K562 (cell line): ENCODE measurements around the gene HOXD12. TPM values are rescaled to one million over a fixed set of nuclear protein-coding genes. Genes with fewer than 3 reads are reported as not detected.

Experiments
- ATAC-seq: fragments of 200-7000 bp; cut with Tn5 transposase; 3 replicates; pipeline ENCODE4 v1.9.1; 2020; ENCODE audit warnings: moderate library complexity
- BruUV-seq: library from RNA; stranded (reverse); fragments of 400-500 nt; replicated peaks from 2 replicates; lab custom pipeline; 2021; lab: Mats Ljungman, UMichigan
- CTCF ChIA-PET: fragments of 300-600 bp; formaldehyde crosslinking; extraction: SDS; loops from one replicate; lab custom pipeline; 2021; ENCODE audit warnings: low intra/inter-chr PET ratio; lab: Yijun Ruan, JAX
- POLR2A ChIA-PET: fragments of 300-600, 350-650 bp; sonication (Branson Sonifier 250); formaldehyde crosslinking; extraction: SDS; loops from one replicate; lab custom pipeline; 2021; ENCODE audit warnings: antibody characterized with exemption, inconsistent platforms; lab: Yijun Ruan, JAX
- DNase-seq, 4 experiments: peaks; one replicate each; pipeline versions ENCODE4 v3.0.0 to v3.0.0-alpha.2; 2011 to 2018; ENCODE audit warnings: low spot score in 3 of 4, mixed read lengths in 3 of 4; ENCODE audit errors: extremely low read depth in 1 of 4
- FAIRE-seq: peaks from 2 replicates; lab custom pipeline; 2011; peaks lifted over from hg19 to GRCh38; lab: Jason Lieb, UNC
- H2AFZ ChIP-seq: 2 replicates; pipeline ENCODE4 v1.6.0; 2011; ENCODE audit warnings: low read depth, low read length, control low read depth, inconsistent platforms
- H3K27ac ChIP-seq: fragments of 200-600 bp; 3 replicates; pipeline ENCODE4 v1.8.0; 2011; ENCODE audit warnings: low read depth, mild to moderate bottlenecking, control low read depth, inconsistent platforms, low read length, moderate library complexity, mixed read lengths; ENCODE audit errors: extremely low read depth
- H3K27me3 ChIP-seq, 2 experiments: fragments of 300-600 bp in 1 of 2; 2 replicates in 1 of 2; 3 replicates in 1 of 2; pipeline versions ENCODE4 v1.6.0 to v1.8.0; 2011; ENCODE audit warnings: inconsistent platforms in 2 of 2, low read length in 2 of 2, mild to moderate bottlenecking in 1 of 2, mixed read lengths in 1 of 2, moderate library complexity in 1 of 2; ENCODE audit not compliant: control insufficient read depth in 2 of 2, insufficient read depth in 2 of 2
- H3K36me3 ChIP-seq: fragments of 300-600 bp; 3 replicates; pipeline ENCODE4 v1.8.0; 2011; ENCODE audit warnings: mild to moderate bottlenecking, low read length, inconsistent platforms; ENCODE audit not compliant: control insufficient read depth, insufficient read depth
- H3K4me1 ChIP-seq, 2 experiments: fragments of 200-600 bp in 1 of 2; replicated peaks in 1 of 2; 2 replicates in 1 of 2; 3 replicates in 1 of 2; pipeline versions ENCODE4 v1.5.1 to v1.8.0; 2011; ENCODE audit warnings: inconsistent platforms in 2 of 2, low read length in 2 of 2, mild to moderate bottlenecking in 1 of 2, mixed read lengths in 1 of 2, moderate library complexity in 1 of 2; ENCODE audit not compliant: control insufficient read depth in 2 of 2, insufficient read depth in 2 of 2
- H3K4me2 ChIP-seq: 2 replicates; pipeline ENCODE4 v1.6.1; 2011; ENCODE audit warnings: low read length, control low read depth, inconsistent platforms, mixed read lengths; ENCODE audit not compliant: insufficient read depth
- H3K4me3 ChIP-seq: fragments of 200-600 bp; sonication (generic), shearing (Covaris generic); 2 replicates; pipeline ENCODE4 v1.5.1; 2016; ENCODE audit warnings: control low read depth, inconsistent platforms
- H3K79me2 ChIP-seq: fragments of 200-600 bp; 3 replicates; pipeline ENCODE4 v1.8.0; 2011; ENCODE audit warnings: low read length, inconsistent platforms; ENCODE audit not compliant: control insufficient read depth, insufficient read depth
- H3K9ac ChIP-seq, 2 experiments: 2 replicates each; pipeline versions ENCODE4 v1.6.0 to v1.6.1; 2011; ENCODE audit warnings: low read depth in 2 of 2, low read length in 2 of 2, control low read depth in 1 of 2, inconsistent platforms in 1 of 2, mild to moderate bottlenecking in 1 of 2, mixed read lengths in 1 of 2; ENCODE audit not compliant: insufficient read depth in 1 of 2
- H3K9me1 ChIP-seq: one replicate; pipeline ENCODE4 v1.6.0; 2011; ENCODE audit warnings: inconsistent platforms, mild to moderate bottlenecking, low read length, moderate library complexity; ENCODE audit not compliant: control insufficient read depth, insufficient read depth
- H3K9me3 ChIP-seq: replicated peaks from 2 replicates; pipeline ENCODE4 v1.5.1; 2011; ENCODE audit warnings: low read depth, low read length, inconsistent platforms; ENCODE audit not compliant: control insufficient read depth, insufficient read depth
- H4K20me1 ChIP-seq: replicated peaks from 2 replicates; pipeline ENCODE4 v1.6.1; 2011; ENCODE audit warnings: low read length, inconsistent platforms, mixed read lengths; ENCODE audit not compliant: control insufficient read depth, insufficient read depth
- CBFA2T2 ChIP-seq: fragments of 450-650 bp; conservative IDR thresholded peaks from 2 replicates; pipeline ENCODE4 v1.6.1; 2017; ENCODE audit warnings: mild to moderate bottlenecking
- DMBX1 ChIP-seq: fragments of 250-450 bp; sonication (Bioruptor Pico); IDR thresholded peaks from 2 replicates; pipeline ENCODE4 v1.8.0; 2022; ENCODE audit warnings: inconsistent platforms, mild to moderate bottlenecking, moderate library complexity, borderline replicate concordance
- E4F1 ChIP-seq: fragments of 250-450 bp; sonication (Bioruptor Pico); IDR thresholded peaks from 2 replicates; pipeline ENCODE4 v1.5.0; 2021; ENCODE audit warnings: mild to moderate bottlenecking, borderline replicate concordance
- FOS ChIP-seq: IDR thresholded peaks from 3 replicates; pipeline ENCODE4 v1.6.1; 2011; ENCODE audit not compliant: insufficient read length; ENCODE audit errors: extremely low read depth
- HIVEP1 ChIP-seq: fragments of 250-450 bp; sonication (Bioruptor Pico); IDR thresholded peaks from 2 replicates; pipeline ENCODE4 v1.4.0; 2020; ENCODE audit warnings: mild to moderate bottlenecking
- IFI16 ChIP-seq: fragments of 250-450 bp; sonication (Bioruptor Pico); IDR thresholded peaks from 2 replicates; pipeline ENCODE4 v2.1.2; 2022; ENCODE audit warnings: mild to moderate bottlenecking, inconsistent platforms
- JUN ChIP-seq, 2 experiments: sonication (generic) in 1 of 2; formaldehyde crosslinking in 1 of 2; IDR thresholded peaks; 2 replicates each; pipeline versions ENCODE4 v1.6.1 to v1.8.0; 2012 to 2022; ENCODE audit warnings: borderline replicate concordance in 2 of 2, mild to moderate bottlenecking in 2 of 2, improper control_type of control experiment in 1 of 2, low read depth in 1 of 2, low read length in 1 of 2, missing genetic modification reagents in 1 of 2
- KDM1A ChIP-seq, 2 experiments: fragments of 450-650 bp; IDR thresholded peaks; 2 replicates each; pipeline ENCODE4 v1.6.1; 2016; ENCODE audit warnings: mild to moderate bottlenecking in 2 of 2
- KDM2B ChIP-seq: fragments of 250-450 bp; sonication (Bioruptor Pico); IDR thresholded peaks from 2 replicates; pipeline ENCODE4 v1.8.0; 2021; ENCODE audit warnings: mild to moderate bottlenecking, moderate library complexity
- KLF1 ChIP-seq: fragments of 450-650 bp; IDR thresholded peaks from 2 replicates; pipeline ENCODE4 v1.6.1; 2016; ENCODE audit warnings: missing genetic modification characterization, missing compliant biosample characterization
- MYBL2 ChIP-seq, 2 experiments: fragments of 450-650 bp in 1 of 2; sonication (generic) in 1 of 2; formaldehyde crosslinking in 1 of 2; IDR thresholded peaks; 2 replicates each; pipeline versions ENCODE4 v1.6.1 to v1.8.1; 2017 to 2022; ENCODE audit warnings: borderline replicate concordance in 1 of 2, inconsistent platforms in 1 of 2, low read depth in 1 of 2, mild to moderate bottlenecking in 1 of 2, missing genetic modification reagents in 1 of 2, moderate library complexity in 1 of 2
- NFYB ChIP-seq: IDR thresholded peaks from 2 replicates; pipeline ENCODE4 v1.6.1; 2011; ENCODE audit warnings: mild to moderate bottlenecking, moderate library complexity; ENCODE audit not compliant: insufficient read length; ENCODE audit errors: extremely low read depth
- NUFIP1 ChIP-seq: fragments of 450-650 bp; IDR thresholded peaks from 2 replicates; pipeline ENCODE4 v1.6.1; 2018; ENCODE audit not compliant: partially characterized antibody
- RAD21 ChIP-seq, 2 experiments: fragments of 250-450 bp in 1 of 2; fragments of 450-650 bp in 1 of 2; sonication (Bioruptor Pico) in 1 of 2; formaldehyde crosslinking in 1 of 2; IDR thresholded peaks in 1 of 2; conservative IDR thresholded peaks in 1 of 2; 2 replicates each; pipeline versions ENCODE4 v1.4.0 to v1.8.0; 2020 to 2022; ENCODE audit warnings: mild to moderate bottlenecking in 2 of 2, moderate library complexity in 1 of 2
- RAD51 ChIP-seq: fragments of 450-650 bp; IDR thresholded peaks from 2 replicates; pipeline ENCODE4 v1.7.1; 2016; ENCODE audit warnings: low read depth, mild to moderate bottlenecking, borderline replicate concordance
- TBL1XR1 ChIP-seq, 2 experiments: IDR thresholded peaks; 2 replicates each; pipeline ENCODE4 v1.6.1; 2012; ENCODE audit warnings: improper control_type of control experiment in 2 of 2, low read length in 2 of 2, mild to moderate bottlenecking in 1 of 2
- TBP ChIP-seq: optimal IDR thresholded peaks from 2 replicates; pipeline ENCODE3; 2011; ENCODE audit warnings: low read depth, low read length, improper control_type of control experiment
- ZKSCAN8 ChIP-seq: fragments of 200-800 bp; sonication (Bioruptor generic); IDR thresholded peaks from 2 replicates; pipeline ENCODE4 v1.6.1; 2016; ENCODE audit warnings: missing genetic modification characterization, missing compliant biosample characterization
- WGBS: fragments of 100-300 bp; shearing (Covaris generic); methylation state at CpG from one replicate; pipeline ENCODE4 v1.1.6; 2016; ENCODE audit warnings: low coverage, mixed read lengths; ENCODE audit not compliant: insufficient coverage; ENCODE audit errors: missing lambda C conversion rate; 5-methylcytosine and 5-hydroxymethylcytosine counted together
- in situ Hi-C: fragments of 300-500 bp; cut with MboI; formaldehyde crosslinking; loops from 4 replicates; pipeline ENCODE4 v1.15.0; 2018; ENCODE audit warnings: inconsistent platforms, mixed read lengths
- intact Hi-C: fragments of 100-400 bp; cut with micrococcal nuclease; formaldehyde crosslinking; loops from 2 replicates; pipeline ENCODE4 v1.14.2; 2022
- polyA plus RNA-seq, 8 experiments: library from polyadenylated mRNA; depleted of rRNA in 4 of 8; stranded (reverse) in 5 of 8; unstranded in 3 of 8; fragments of >200 nt; fragmentation: Nextera tagmentation in 2 of 8; fragmentation: Illumina TruSeq in 1 of 8; extraction: Ambion mirVana in 2 of 8; extraction: Trizol in 1 of 8; gene quantifications; 2 replicates each; pipeline versions ENCODE4 v1.2.1 to v1.2.3, GENCODE V29; 2011 to 2014; ENCODE audit warnings: inconsistent platforms in 1 of 8, missing spikeins in 1 of 8
- total RNA-seq, 7 experiments: library from RNA; depleted of rRNA in 6 of 7; stranded (reverse); fragments of >200 nt in 6 of 7; fragmentation: Illumina TruSeq in 2 of 7; extraction: Trizol in 2 of 7; gene quantifications; 2 replicates each; pipeline versions ENCODE4 v1.2.1 to v1.2.3, GENCODE V29; 2011 to 2021; ENCODE audit warnings: low replicate concordance in 1 of 7

HOXD12 gene
- total and polyA plus RNA-seq, 9 of the 15 experiments (the other 6 are each of a cell fraction or from before 2014, with no cell fraction given): not detected

- ChIA-PET CTCF (interaction anchor here (0.7 to 3.5 kb wide), 3 partner anchors 120 to 1050 kb away, joined by 3 to 14 read pairs (median 4); no protein-coding TSS in a partner anchor), POLR2A (interaction anchor here (0.6 to 0.7 kb wide), 2 partner anchors 380 to 546 kb away, joined by 3 read pairs; no protein-coding TSS in a partner anchor)
- Histone ChIP-seq H3K27ac (no peak overlapping the region), H3K27me3 (peaks cover 59 to 90% of the 10 kb centered on the region in 2 experiments), H4K20me1 (peaks cover 4% of the 10 kb centered on the region; the same call in 1 of the 2 replicates), H3K79me2 (no peaks in the 10 kb centered on the region), H3K9me3 (peaks cover 10% of the 10 kb centered on the region), H3K9me1 (no peaks in the 10 kb centered on the region), H3K9ac (no peak overlapping the region), H3K36me3 (no peaks in the 10 kb centered on the region), H3K4me2 (no peak overlapping the region), H3K4me1 (peaks cover 0 to 35% of the 10 kb centered on the region in 2 experiments; a peak in 2 of 5 replicates), H2AFZ (no peak overlapping the region), H3K4me3 (no peak overlapping the region)
- DNase-seq (no peak), FAIRE-seq (no peak), ATAC-seq (no peak)
- BruUV-seq: no TSS peak
- in situ Hi-C loops (loop anchor here (10.0 to 25.0 kb wide), 2 partner anchors 660 to 1048 kb away; no protein-coding TSS in a partner anchor), intact Hi-C loops (no loop called here)
- TF ChIP-seq JUN (IDR thresholded peaks at IDR 0.05; ENCODE audit: borderline replicate concordance, low read depth, low read length) (no peak), JUN (CRISPR knock-in tag; IDR thresholded peaks at IDR 0.05; ENCODE audit: borderline replicate concordance) (no peak), MYBL2 (IDR thresholded peaks at IDR 0.05; ENCODE audit: low read depth) (no peak), MYBL2 (CRISPR knock-in tag; IDR thresholded peaks at IDR 0.05; ENCODE audit: borderline replicate concordance) (no peak), ZKSCAN8 (CRISPR knock-in tag) (no peak), FOS (no peak), E4F1 (no peak), NUFIP1 (no peak), HIVEP1 (no peak), RAD51 (no peak), TBP (no peak), CBFA2T2 (no peak), DMBX1 (no peak), NFYB (no peak), KDM2B (CRISPR knock-in tag) (no peak), RAD21 (CRISPR knock-in tag; conservative IDR thresholded peaks at IDR 0.05 in 1 of 2, IDR thresholded peaks at IDR 0.05 in 1 of 2) (no peak), KDM1A (IDR thresholded peaks at IDR 0.05) (no peak), IFI16 (CRISPR knock-in tag) (no peak), TBL1XR1 (IDR thresholded peaks at IDR 0.05; ENCODE audit: low read length in 2 of 2) (no peak), KLF1 (tag) (no peak)
- 16% methylated on average over 35 of the region's 40 CpGs for WGBS
These were observed 14.3 kb upstream of the HOXD12 start for GRCh38 chr2:176085120-176085788.
